Neural cell (in vitro differentiated cells): ENCODE data around the gene ANXA2.

ENCODE experiments used
- CTCF ChIP-seq: fragments of 450-650 bp; IDR thresholded peaks from 2 replicates; pipeline ENCODE4 v1.5.1; 2014; ENCODE audit warnings: antibody characterized with exemption, mild to moderate bottlenecking, moderate library complexity; ENCODE audit not compliant: poor library complexity, severe bottlenecking
- EZH2 ChIP-seq: fragments of 200-600, 300-800 bp; shearing (Covaris generic), sonication (generic); IDR thresholded peaks from 2 replicates; pipeline ENCODE4 v1.6.1; 2014; ENCODE audit warnings: antibody characterized with exemption, low read length, borderline replicate concordance, mild to moderate bottlenecking; ENCODE audit not compliant: insufficient read depth, poor library complexity, severe bottlenecking
- MXI1 ChIP-seq: fragments of 450-650 bp; conservative IDR thresholded peaks from 2 replicates; pipeline ENCODE4 v1.6.1; 2014; ENCODE audit warnings: antibody characterized with exemption, mild to moderate bottlenecking; ENCODE audit not compliant: poor library complexity, severe bottlenecking
- RAD21 ChIP-seq: fragments of 450-650 bp; conservative IDR thresholded peaks from 2 replicates; pipeline ENCODE4 v1.6.1; 2014; ENCODE audit warnings: antibody characterized with exemption, mild to moderate bottlenecking, moderate library complexity
- SMC3 ChIP-seq: fragments of 450-650 bp; conservative IDR thresholded peaks from 2 replicates; pipeline ENCODE4 v1.6.1; 2014; ENCODE audit warnings: antibody characterized with exemption, mild to moderate bottlenecking, moderate library complexity; ENCODE audit not compliant: poor library complexity
- TAF1 ChIP-seq: IDR thresholded peaks from 2 replicates; pipeline ENCODE4 v1.6.1; 2012; ENCODE audit warnings: low read depth

DNA sequence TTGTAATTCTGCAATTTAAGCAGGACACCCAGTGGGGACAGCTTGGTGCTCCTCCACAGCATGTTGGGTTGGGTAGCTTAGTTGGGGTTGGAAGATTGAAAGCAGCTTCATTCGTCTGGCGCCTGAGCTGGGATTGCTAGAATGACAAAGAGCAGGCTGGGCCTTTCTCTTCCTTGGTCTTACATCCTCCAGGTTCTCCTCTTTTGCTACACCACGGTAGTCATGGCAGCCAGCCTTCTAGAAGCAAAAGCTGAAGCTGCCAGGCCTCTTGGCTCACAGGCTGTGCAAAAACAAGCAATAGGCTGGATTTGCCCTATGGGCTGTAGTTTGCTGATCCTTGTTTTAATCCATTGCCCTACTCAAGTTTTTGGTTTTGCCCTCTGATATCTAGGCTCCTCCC, 3.2 kb upstream of the ANXA2 start:
- TF ChIP-seq CTCF = no peak
- TF ChIP-seq RAD21 = no peak
- TF ChIP-seq TAF1 = no peak
- no peak for TF ChIP-seq EZH2
- TF ChIP-seq SMC3 = no peak
- no peak for TF ChIP-seq MXI1
